ENCODE data around the gene MUSTN1.
A peak's percentile ranks its signal among the peaks of the same experiment; 100 is the strongest.

The MUSTN1 gene

GRCh38 chr3:52830535-52831258 lies 4.1 kb downstream of the MUSTN1 start, which contains the start of gene ITIH4:
Gene ITIH4 (minus strand): TSS chr3:52830672. CDS start chr3:52830642, 30 bp downstream.
- no peak for TF ChIP-seq CTCF (conservative IDR thresholded peaks at IDR 0.05; ENCODE audit: low read depth, low read length)
- H3K4me3 ChIP-seq (ENCODE audit: low read depth, low read length): no peak within 1 kb of the TSS
- DNase-seq (ENCODE audit: low read depth): no peak

DNA sequence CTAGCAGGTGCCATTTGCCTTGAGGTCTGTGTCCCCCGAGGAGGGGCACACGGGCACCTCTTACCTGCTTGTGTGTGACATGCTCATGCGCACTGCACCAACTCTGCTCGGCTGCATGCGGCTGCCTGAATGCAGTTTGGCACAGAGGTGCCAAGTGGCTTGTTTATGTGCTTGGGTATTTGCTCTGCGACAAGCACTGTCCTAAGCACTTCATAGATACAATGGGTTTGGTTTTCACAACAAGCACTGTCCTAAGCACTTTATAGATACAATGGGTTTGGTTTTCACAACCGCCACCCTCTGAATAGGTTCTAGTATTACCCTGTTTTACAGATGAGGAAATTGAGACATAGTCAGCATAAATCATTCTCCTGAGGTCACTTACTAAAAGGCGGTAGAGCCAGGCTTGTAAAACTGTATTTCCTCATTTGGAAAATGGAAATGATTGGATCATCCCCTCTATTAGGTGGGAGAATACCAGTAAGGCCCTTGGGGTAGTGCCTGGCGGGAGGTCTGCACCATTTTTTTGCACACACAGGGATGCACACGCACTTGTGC lies 4.8 kb downstream of the MUSTN1 start:
- H3K4me3 ChIP-seq (ENCODE audit: low read depth, low read length): no peak overlapping the region
- no peak for DNase-seq (ENCODE audit: low read depth)
- TF ChIP-seq CTCF (conservative IDR thresholded peaks at IDR 0.05; ENCODE audit: low read depth, low read length): no peak

DNA sequence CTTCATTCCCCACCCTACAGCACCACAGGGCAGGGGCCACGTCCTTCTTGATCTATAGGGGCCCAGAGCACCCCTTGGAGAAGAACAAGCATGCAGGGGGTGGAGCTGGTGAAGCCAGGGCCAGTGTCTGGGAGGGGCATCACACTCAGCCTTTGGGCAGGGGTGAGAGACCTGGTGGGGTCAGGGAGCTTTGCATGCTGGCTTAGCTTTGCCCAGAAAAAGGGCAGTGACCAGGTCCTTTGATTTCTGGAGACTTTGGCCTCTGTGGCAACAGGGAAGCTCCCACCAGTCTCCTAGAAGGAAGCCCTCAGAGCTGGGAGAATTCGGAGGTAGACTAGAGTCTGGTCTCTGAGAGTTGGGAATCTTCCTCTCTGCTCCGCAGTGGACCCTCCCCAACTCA lies 5.3 kb downstream of the MUSTN1 start:
- no peak overlapping the region for H3K4me3 ChIP-seq (ENCODE audit: low read depth, low read length)
- no peak for DNase-seq (ENCODE audit: low read depth)
- TF ChIP-seq CTCF (conservative IDR thresholded peaks at IDR 0.05; ENCODE audit: low read depth, low read length): no peak

GRCh38 chr3:52827866-52828376 lies 6.9 kb downstream of the MUSTN1 start:
- DNase-seq (ENCODE audit: low read depth): peak; percentile 10
- no peak for TF ChIP-seq CTCF (conservative IDR thresholded peaks at IDR 0.05; ENCODE audit: low read depth, low read length)
- H3K4me3 ChIP-seq (ENCODE audit: low read depth, low read length): no peak overlapping the region

GRCh38 chr3:52827441-52827840 lies 7.4 kb downstream of the MUSTN1 start:
- no peak for TF ChIP-seq CTCF (conservative IDR thresholded peaks at IDR 0.05; ENCODE audit: low read depth, low read length)
- H3K4me3 ChIP-seq (ENCODE audit: low read depth, low read length): no peak overlapping the region
- DNase-seq (ENCODE audit: low read depth): peak; percentile 49

DNA sequence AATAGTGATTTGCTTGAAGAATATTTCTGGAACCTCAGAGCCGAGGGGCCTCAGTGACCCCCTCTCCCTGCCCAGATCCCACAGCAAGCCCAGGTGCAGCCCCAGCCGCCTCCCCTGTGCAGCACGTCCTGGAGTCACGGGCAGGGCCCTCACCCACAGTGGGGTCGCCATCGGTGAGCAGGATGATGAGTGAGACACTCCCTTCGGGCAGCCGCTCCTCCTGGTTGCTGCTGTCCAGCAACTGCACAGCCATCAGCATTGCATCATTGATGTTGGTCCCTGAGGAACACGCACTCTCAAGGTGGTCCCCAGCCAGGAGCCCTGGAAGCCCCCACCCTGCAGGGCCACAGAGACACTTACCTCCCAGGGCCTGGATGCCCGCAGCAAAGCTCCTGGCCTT lies 10.8 kb downstream of the MUSTN1 start:
- TF ChIP-seq CTCF (conservative IDR thresholded peaks at IDR 0.05; ENCODE audit: low read depth, low read length): no peak

GRCh38 chr3:52822363-52822762 lies 12.5 kb downstream of the MUSTN1 start:
- no peak for TF ChIP-seq CTCF (conservative IDR thresholded peaks at IDR 0.05; ENCODE audit: low read depth, low read length)
- DNase-seq (ENCODE audit: low read depth): no peak
- H3K4me3 ChIP-seq (ENCODE audit: low read depth, low read length): no peak overlapping the region

More for the DNA sequence above, 10.8 kb downstream of the MUSTN1 start:
- no peak overlapping the region for H3K4me3 ChIP-seq (ENCODE audit: low read depth, low read length)
- no peak for DNase-seq (ENCODE audit: low read depth)

Data from choroid plexus epithelial cell (primary cell).